GM23338 (cell line): ENCODE measurements around the gene HTR2B. TPM values are rescaled to one million over a fixed set of nuclear protein-coding genes. Genes with fewer than 3 reads are reported as not detected.
"Not testable (repeated sequence)": the region's sequence is repeated elsewhere in the genome, so short reads cannot be mapped to it uniquely, and the experiment has no call there.

ENCODE experiments used
- ATAC-seq: fragments of 200-7000 bp; cut with Tn5 transposase; 3 replicates; pipeline ENCODE4 v1.9.1; 2020
- DNase-seq: peaks from one replicate; pipeline ENCODE4 v3.0.0-alpha.2; 2015; ENCODE audit warnings: low spot score
- H2AFZ ChIP-seq: fragments of 200-600 bp; sonication (generic); 2 replicates; pipeline ENCODE4 v1.8.0; 2016; ENCODE audit warnings: antibody characterized with exemption, mild to moderate bottlenecking, moderate library complexity
- H3F3A ChIP-seq: fragments of 200-600 bp; sonication (generic); replicated peaks from 2 replicates; pipeline ENCODE4 v1.8.0; 2017; ENCODE audit warnings: antibody characterized with exemption, mixed run types, low read depth
- H3K27ac ChIP-seq: fragments of 200-600 bp; sonication (generic); 2 replicates; pipeline ENCODE4 v1.6.1; 2016; ENCODE audit warnings: low read depth
- H3K27me3 ChIP-seq: fragments of 200-600 bp; sonication (generic); 2 replicates; pipeline ENCODE4 v1.8.0; 2016; ENCODE audit warnings: mild to moderate bottlenecking, mixed run types, moderate library complexity; ENCODE audit not compliant: insufficient read depth
- H3K36me3 ChIP-seq: fragments of 200-600 bp; sonication (generic); 2 replicates; pipeline ENCODE4 v1.8.0; 2016; ENCODE audit warnings: mild to moderate bottlenecking; ENCODE audit not compliant: insufficient read depth
- H3K4me1 ChIP-seq: fragments of 200-600 bp; sonication (generic); 2 replicates; pipeline ENCODE4 v1.8.0; 2016; ENCODE audit warnings: mild to moderate bottlenecking, moderate library complexity; ENCODE audit not compliant: insufficient read depth
- H3K4me2 ChIP-seq: fragments of 200-600 bp; sonication (generic); 2 replicates; pipeline ENCODE4 v1.7.1; 2017; ENCODE audit warnings: mixed run types
- H3K4me3 ChIP-seq: fragments of 200-600 bp; sonication (generic); 2 replicates; pipeline ENCODE4 v1.6.1; 2016; ENCODE audit warnings: mixed run types
- H3K79me2 ChIP-seq: fragments of 200-600 bp; sonication (generic); replicated peaks from 2 replicates; pipeline ENCODE4 v1.8.0; 2017; ENCODE audit warnings: mild to moderate bottlenecking; ENCODE audit not compliant: insufficient read depth
- H3K9me2 ChIP-seq: fragments of 200-600 bp; sonication (generic); 2 replicates; pipeline ENCODE4 v1.8.0; 2017; ENCODE audit not compliant: insufficient read depth
- H4K20me1 ChIP-seq: fragments of 200-600 bp; sonication (generic); replicated peaks from 2 replicates; pipeline ENCODE4 v1.8.0; 2017; ENCODE audit warnings: mild to moderate bottlenecking; ENCODE audit not compliant: insufficient read depth
- H3K27ac Mint-ChIP-seq: 2 replicates; pipeline ENCODE4 v1.8.0; 2020; ENCODE audit warnings: inconsistent platforms, mild to moderate bottlenecking, moderate library complexity, mixed read lengths
- H3K27me3 Mint-ChIP-seq: 3 replicates; pipeline ENCODE4 v1.8.0; 2022; ENCODE audit warnings: low read depth, mild to moderate bottlenecking, moderate library complexity, mixed read lengths, inconsistent platforms; ENCODE audit not compliant: insufficient read depth, poor library complexity
- H3K36me3 Mint-ChIP-seq: 3 replicates; pipeline ENCODE4 v1.8.0; 2021; ENCODE audit warnings: low read depth, mild to moderate bottlenecking, inconsistent platforms, moderate library complexity, mixed read lengths
- H3K4me1 Mint-ChIP-seq: 3 replicates; pipeline ENCODE4 v1.8.0; 2020; ENCODE audit warnings: mild to moderate bottlenecking, inconsistent platforms, mixed read lengths
- H3K4me3 Mint-ChIP-seq: 3 replicates; pipeline ENCODE4 v1.8.0; 2021; ENCODE audit warnings: moderate library complexity, mild to moderate bottlenecking, inconsistent platforms, mixed read lengths
- H3K9me3 Mint-ChIP-seq: 3 replicates; pipeline ENCODE4 v1.8.0; 2020; ENCODE audit warnings: moderate library complexity, mild to moderate bottlenecking, inconsistent platforms, mixed read lengths
- EZH2phosphoT487 ChIP-seq: fragments of 200-600 bp; sonication (generic); IDR thresholded peaks from one replicate; pipeline ENCODE4 v1.8.1; 2018; ENCODE audit warnings: antibody characterized with exemption; ENCODE audit not compliant: unreplicated experiment
- JUNB ChIP-seq: IDR thresholded peaks from one replicate; pipeline ENCODE4 v1.6.1; 2016; ENCODE audit warnings: antibody characterized with exemption; ENCODE audit not compliant: unreplicated experiment
- REST ChIP-seq: IDR thresholded peaks from one replicate; pipeline ENCODE4 v1.6.1; 2018; ENCODE audit warnings: antibody characterized with exemption; ENCODE audit not compliant: unreplicated experiment
- ZNF114 ChIP-seq: fragments of 250-450 bp; sonication (Bioruptor Pico); IDR thresholded peaks from 2 replicates; pipeline ENCODE4 v1.5.0; 2020; ENCODE audit warnings: mild to moderate bottlenecking, moderate library complexity
- ZNF331 ChIP-seq: fragments of 250-450 bp; sonication (Bioruptor Pico); IDR thresholded peaks from 2 replicates; pipeline ENCODE4 v1.5.0; 2020; ENCODE audit warnings: low read depth, mild to moderate bottlenecking, moderate library complexity
- ZNF462 ChIP-seq: fragments of 250-450 bp; sonication (Bioruptor Pico); IDR thresholded peaks from 2 replicates; pipeline ENCODE4 v1.5.0; 2020; ENCODE audit warnings: mild to moderate bottlenecking, moderate library complexity
- polyA plus RNA-seq: library from polyadenylated mRNA; unstranded; fragments of >200 nt; fragmentation: Nextera tagmentation; extraction: Ambion mirVana; gene quantifications from 2 replicates; pipeline ENCODE4 v1.2.1, GENCODE V29; 2016
- total RNA-seq: library from RNA; depleted of rRNA; stranded (reverse); fragments of >200 nt; shearing (Covaris generic); gene quantifications from 2 replicates; pipeline ENCODE4 v1.2.3, GENCODE V29; 2014

Gene HTR2B
- total and polyA plus RNA-seq, 2 experiments from 2014 or later = 0.16 TPM; not detected in 1

GRCh38 chr2:231068525-231069222 lies 56.2 kb downstream of the HTR2B start:
- Mint-ChIP-seq H3K27me3 (no peaks in the 10 kb centered on the region), H3K9me3 (no peaks in the 10 kb centered on the region), H3K27ac (no peak overlapping the region; the same call in 1 of the 2 replicates), H3K4me1 (no peaks in the 10 kb centered on the region), H3K4me3 (no peak overlapping the region), H3K36me3 (peaks cover 74% of the 10 kb centered on the region)
- Histone ChIP-seq H3K9me2 (no peaks in the 10 kb centered on the region), H3K36me3 (peaks cover 70% of the 10 kb centered on the region), H3K4me1 (no peaks in the 10 kb centered on the region), H3K27me3 (no peaks in the 10 kb centered on the region), H3K4me3 (no peak overlapping the region), H2AFZ (no peak overlapping the region), H3K4me2 (no peak overlapping the region), H3F3A (no peaks in the 10 kb centered on the region), H3K79me2 (peaks cover 16% of the 10 kb centered on the region), H4K20me1 (peaks cover 15% of the 10 kb centered on the region), H3K27ac (no peak overlapping the region)
- ATAC-seq (no peak), DNase-seq (no peak)
- TF ChIP-seq ZNF331 (CRISPR knock-in tag) (no peak), ZNF114 (no peak)

GRCh38 chr2:231067531-231067930 lies 57.3 kb downstream of the HTR2B start:
- not testable (repeated sequence) for H3K27me3 Mint-ChIP-seq
- peaks cover 75% of the 10 kb centered on the region for H3K36me3 ChIP-seq

GRCh38 chr2:231065966-231066365 lies 58.9 kb downstream of the HTR2B start:
- Histone ChIP-seq H3K9me2 (no peaks in the 10 kb centered on the region), H3K27me3 (no peaks in the 10 kb centered on the region), H4K20me1 (peaks cover 20% of the 10 kb centered on the region), H3K4me3 (no peak overlapping the region), H3K4me1 (no peaks in the 10 kb centered on the region), H2AFZ (no peak overlapping the region), H3K4me2 (no peak overlapping the region), H3K79me2 (peaks cover 38% of the 10 kb centered on the region), H3K27ac (no peak overlapping the region), H3F3A (no peaks in the 10 kb centered on the region), H3K36me3 (peaks cover 76% of the 10 kb centered on the region)
- ATAC-seq (no peak), DNase-seq (no peak)
- H3K27me3 Mint-ChIP-seq = no peaks in the 10 kb centered on the region
- no peak overlapping the region for H3K4me3 Mint-ChIP-seq
- H3K9me3 Mint-ChIP-seq = no peaks in the 10 kb centered on the region
- no peaks in the 10 kb centered on the region for H3K4me1 Mint-ChIP-seq
- no peak overlapping the region for H3K27ac Mint-ChIP-seq
- peaks cover 82% of the 10 kb centered on the region for H3K36me3 Mint-ChIP-seq
- TF ChIP-seq REST = no peak
- no peak for TF ChIP-seq JUNB
- TF ChIP-seq ZNF462 = no peak
- no peak for TF ChIP-seq EZH2phosphoT487
- no peak for TF ChIP-seq ZNF114

More at GRCh38 chr2:231067531-231067930, 57.3 kb downstream of the HTR2B start:
- not testable (repeated sequence) for H3F3A ChIP-seq, H3K4me1 ChIP-seq, H3K4me2 ChIP-seq, H3K27ac Mint-ChIP-seq, H3K4me3 ChIP-seq, DNase-seq, H3K27me3 ChIP-seq, H3K9me3 Mint-ChIP-seq, H2AFZ ChIP-seq, ATAC-seq, H3K27ac ChIP-seq, H3K4me3 Mint-ChIP-seq, H3K4me1 Mint-ChIP-seq, H3K9me2 ChIP-seq
- Histone ChIP-seq H4K20me1 (peaks cover 15% of the 10 kb centered on the region), H3K79me2 (peaks cover 24% of the 10 kb centered on the region)
- peaks cover 78% of the 10 kb centered on the region for H3K36me3 Mint-ChIP-seq
